Measurements from ENCODE around the gene AVL9. TPM values are rescaled to one million over a fixed set of nuclear protein-coding genes. Genes with fewer than 3 reads are reported as not detected.
"Not testable (repeated sequence)": the region's sequence is repeated elsewhere in the genome, so short reads cannot be mapped to it uniquely, and the experiment has no call there.

Gene AVL9
- total RNA-seq, 2 donors from 2014 or later = 86.1 to 97.3 TPM

DNA sequence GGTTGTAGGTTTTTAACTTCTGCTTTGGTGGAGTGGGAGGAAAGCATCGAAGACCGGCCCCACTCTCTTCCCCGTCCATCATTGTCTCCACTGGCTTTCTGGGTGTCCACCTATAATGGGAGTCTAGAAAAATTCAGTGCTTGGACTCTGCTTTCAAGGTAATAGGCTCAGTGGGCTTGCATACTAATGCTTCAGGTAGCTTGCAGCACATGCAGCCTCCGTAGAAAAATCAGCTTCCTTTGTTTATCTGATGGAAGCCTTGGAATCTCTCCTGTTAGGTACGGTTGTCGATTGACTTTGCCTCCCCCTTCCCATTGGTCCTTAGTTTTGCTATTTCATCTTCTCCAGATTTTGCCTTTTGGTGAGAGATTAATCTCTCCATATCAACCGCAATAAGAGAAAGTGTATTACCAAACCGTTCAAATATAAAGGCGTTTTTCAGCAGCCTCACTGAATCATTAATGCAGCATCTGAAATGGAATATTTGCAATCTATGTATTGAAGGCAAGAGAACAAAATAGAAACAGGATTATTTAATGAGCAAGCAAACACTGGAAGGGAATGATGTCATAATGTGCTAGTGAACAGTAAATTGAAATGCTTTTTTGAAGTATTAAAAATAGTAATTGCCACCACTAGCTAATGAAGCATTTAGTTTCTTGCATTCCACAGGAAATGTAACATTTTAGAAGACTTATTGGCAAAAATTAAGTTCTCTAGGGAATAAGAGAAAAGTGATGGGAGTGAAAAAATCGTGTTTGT, 944 bp downstream of the AVL9 start:
- TF ChIP-seq, protein P1, sequence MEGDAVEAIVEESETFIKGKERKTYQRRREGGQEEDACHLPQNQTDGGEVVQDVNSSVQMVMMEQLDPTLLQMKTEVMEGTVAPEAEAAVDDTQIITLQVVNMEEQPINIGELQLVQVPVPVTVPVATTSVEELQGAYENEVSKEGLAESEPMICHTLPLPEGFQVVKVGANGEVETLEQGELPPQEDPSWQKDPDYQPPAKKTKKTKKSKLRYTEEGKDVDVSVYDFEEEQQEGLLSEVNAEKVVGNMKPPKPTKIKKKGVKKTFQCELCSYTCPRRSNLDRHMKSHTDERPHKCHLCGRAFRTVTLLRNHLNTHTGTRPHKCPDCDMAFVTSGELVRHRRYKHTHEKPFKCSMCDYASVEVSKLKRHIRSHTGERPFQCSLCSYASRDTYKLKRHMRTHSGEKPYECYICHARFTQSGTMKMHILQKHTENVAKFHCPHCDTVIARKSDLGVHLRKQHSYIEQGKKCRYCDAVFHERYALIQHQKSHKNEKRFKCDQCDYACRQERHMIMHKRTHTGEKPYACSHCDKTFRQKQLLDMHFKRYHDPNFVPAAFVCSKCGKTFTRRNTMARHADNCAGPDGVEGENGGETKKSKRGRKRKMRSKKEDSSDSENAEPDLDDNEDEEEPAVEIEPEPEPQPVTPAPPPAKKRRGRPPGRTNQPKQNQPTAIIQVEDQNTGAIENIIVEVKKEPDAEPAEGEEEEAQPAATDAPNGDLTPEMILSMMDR (IDR thresholded peaks at IDR 0.05) = no peak
- no peaks in the 10 kb centered on the region for H3K36me3 ChIP-seq
- H3K4me1 ChIP-seq = peaks cover 4% of the 10 kb centered on the region
- intact Hi-C loops (cut with DNase I) = no loop called here
- peak overlapping the region; percentile 95 for H3K4me3 ChIP-seq
- peak overlapping the region; percentile 83 to 99 for H3K9ac ChIP-seq (ENCODE audit: low read depth in 2 of 2, low read length in 2 of 2)
- H3K27ac ChIP-seq = peak overlapping the region; percentile 99
- no peaks in the 10 kb centered on the region for H3K9me3 ChIP-seq
- H3K27me3 ChIP-seq = no peaks in the 10 kb centered on the region
- no peak for DNase-seq

DNA sequence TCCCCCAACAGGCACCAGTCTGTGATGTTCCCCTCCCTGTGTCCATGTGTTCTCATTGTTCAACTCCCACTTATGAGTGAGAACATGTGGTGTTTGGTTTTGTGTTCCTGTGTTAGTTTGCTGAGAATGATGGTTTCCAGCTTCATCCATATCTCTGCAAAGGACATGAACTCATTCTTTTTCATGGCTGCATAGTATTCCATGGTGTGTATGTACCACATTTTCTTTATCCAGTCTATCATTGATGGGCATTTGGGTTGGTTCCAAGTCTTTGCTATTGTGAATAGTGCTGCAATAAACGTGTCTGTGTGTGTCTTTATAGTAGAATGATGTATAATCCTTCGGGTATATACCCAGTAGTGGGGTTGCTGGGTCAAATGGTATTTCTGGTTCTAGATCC, 4.5 kb downstream of the AVL9 start:
- H3K4me1 ChIP-seq; H3K9me3 ChIP-seq; H3K27me3 ChIP-seq; H3K4me3 ChIP-seq; intact Hi-C loops (cut with DNase I); H3K36me3 ChIP-seq; DNase-seq; H3K9ac ChIP-seq (ENCODE audit: low read depth in 2 of 2, low read length in 2 of 2); H3K27ac ChIP-seq: not testable (repeated sequence)

DNA sequence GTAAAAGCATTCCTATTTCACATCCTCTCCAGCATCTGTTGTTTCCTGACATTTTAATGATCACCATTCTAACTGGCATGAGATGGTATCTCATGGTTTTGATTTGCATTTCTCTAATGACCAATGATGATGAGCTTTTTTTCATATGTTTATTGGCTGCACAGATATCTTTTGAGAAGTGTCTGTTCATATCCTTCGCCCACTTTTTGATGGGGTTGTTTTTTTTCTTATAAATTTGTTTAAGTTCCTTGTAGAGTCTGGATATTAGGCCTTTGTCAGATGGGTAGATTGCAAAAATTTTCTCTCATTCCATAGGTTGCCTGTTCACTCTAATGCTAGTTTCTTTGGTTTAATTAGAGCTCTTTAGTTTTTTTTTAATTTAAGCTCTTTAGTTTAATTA, 4.9 kb downstream of the AVL9 start:
- H3K4me1 ChIP-seq; H3K9me3 ChIP-seq; DNase-seq; H3K27me3 ChIP-seq; intact Hi-C loops (cut with DNase I); H3K36me3 ChIP-seq; H3K9ac ChIP-seq (ENCODE audit: low read depth in 2 of 2, low read length in 2 of 2); H3K4me3 ChIP-seq; H3K27ac ChIP-seq: not testable (repeated sequence)

DNA sequence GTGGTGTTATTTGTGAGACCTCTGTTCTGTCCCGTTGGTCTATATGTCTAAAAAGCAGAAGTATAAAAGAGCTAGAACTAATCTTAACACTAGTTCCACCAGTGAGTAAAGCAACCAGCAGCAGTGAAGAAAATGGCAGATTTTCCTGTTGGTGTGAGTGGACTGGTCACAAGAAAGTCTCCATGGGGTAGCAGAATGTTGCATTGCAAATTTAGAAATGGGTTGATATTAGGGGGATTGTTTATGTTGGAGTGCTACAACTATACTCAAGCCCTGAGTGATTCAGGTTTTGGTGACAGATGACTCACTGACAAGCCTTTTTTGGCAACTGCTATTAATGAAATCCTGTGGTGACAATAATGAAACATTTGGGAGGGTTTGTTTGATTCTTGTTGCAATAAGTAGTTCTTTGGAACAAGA, 5.6 kb downstream of the AVL9 start:
- Histone ChIP-seq H3K9me3 (no peaks in the 10 kb centered on the region), H3K27me3 (no peaks in the 10 kb centered on the region), H3K36me3 (no peaks in the 10 kb centered on the region), H3K9ac (ENCODE audit: low read depth in 2 of 2, low read length in 2 of 2) (no peak overlapping the region), H3K27ac (no peak overlapping the region), H3K4me3 (no peak overlapping the region), H3K4me1 (peaks cover 4% of the 10 kb centered on the region)
- no peak for DNase-seq
- TF ChIP-seq, protein P1 (IDR thresholded peaks at IDR 0.05) = no peak
- intact Hi-C loops (cut with DNase I) = no loop called here

DNA sequence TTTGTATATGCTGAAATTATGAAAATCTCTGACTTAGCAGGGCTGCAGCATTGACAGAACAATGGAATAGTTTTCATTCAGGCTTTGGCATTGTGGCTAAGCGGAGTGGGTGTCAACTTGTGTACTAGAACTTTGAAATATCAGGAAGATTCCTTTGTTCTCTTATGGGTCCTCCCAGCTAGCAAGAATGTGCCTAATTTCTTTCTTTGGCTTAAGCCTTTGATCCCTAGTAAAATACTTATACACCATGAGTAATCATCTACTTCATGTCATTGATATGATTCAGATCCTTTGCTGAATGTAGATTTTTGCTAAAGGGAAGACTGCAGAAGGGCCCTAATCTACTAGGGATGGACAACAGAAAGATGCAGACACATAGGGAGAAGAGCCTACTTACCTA, 6.2 kb downstream of the AVL9 start:
- peaks cover 1% of the 10 kb centered on the region for H3K4me1 ChIP-seq
- H3K27ac ChIP-seq = no peak overlapping the region
- H3K36me3 ChIP-seq = no peaks in the 10 kb centered on the region
- H3K27me3 ChIP-seq = no peaks in the 10 kb centered on the region
- no peak for DNase-seq
- H3K9me3 ChIP-seq = no peaks in the 10 kb centered on the region
- H3K9ac ChIP-seq (ENCODE audit: low read depth in 2 of 2, low read length in 2 of 2) = no peak overlapping the region
- intact Hi-C loops (cut with DNase I) = no loop called here
- no peak overlapping the region for H3K4me3 ChIP-seq
- TF ChIP-seq, protein P1 (IDR thresholded peaks at IDR 0.05) = no peak

DNA sequence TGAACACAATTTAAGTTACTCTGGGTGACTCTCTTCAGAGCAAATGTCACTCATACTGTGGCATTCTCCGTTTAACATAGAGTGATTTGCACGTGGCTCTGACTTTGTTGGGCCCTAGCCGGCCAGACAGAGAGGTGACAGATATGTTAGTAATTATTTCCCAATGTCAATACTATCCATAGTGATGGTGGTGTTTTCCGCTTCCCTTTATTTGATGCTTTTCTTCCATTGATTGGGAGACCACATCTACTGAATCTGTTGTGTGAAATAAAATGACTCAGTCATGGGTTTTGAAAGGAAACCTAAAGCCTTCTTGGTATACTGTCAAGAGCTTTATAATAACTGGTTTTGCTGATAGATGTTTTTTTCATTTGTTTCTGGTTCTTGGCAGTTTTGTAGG, 7.4 kb downstream of the AVL9 start:
- H3K27ac ChIP-seq = no peak overlapping the region
- no peak overlapping the region for H3K4me3 ChIP-seq
- no peaks in the 10 kb centered on the region for H3K36me3 ChIP-seq
- no peak overlapping the region for H3K9ac ChIP-seq (ENCODE audit: low read depth in 2 of 2, low read length in 2 of 2)
- intact Hi-C loops (cut with DNase I) = no loop called here
- TF ChIP-seq, protein P1 (IDR thresholded peaks at IDR 0.05) = no peak
- no peaks in the 10 kb centered on the region for H3K27me3 ChIP-seq
- DNase-seq = no peak
- no peaks in the 10 kb centered on the region for H3K9me3 ChIP-seq
- no peaks in the 10 kb centered on the region for H3K4me1 ChIP-seq

Data from colonic mucosa (tissue), 4 donors.